H9 (cell line): Measurements from ENCODE around the gene CHSY1. TPM values are rescaled to one million over a fixed set of nuclear protein-coding genes. Genes with fewer than 3 reads are reported as not detected.

ENCODE experiments used
- DNase-seq: peaks from one replicate; pipeline ENCODE4 v3.0.0-alpha.2; 2017
- H2AFZ ChIP-seq: one replicate; pipeline ENCODE4 v1.6.1; 2013; ENCODE audit warnings: mild to moderate bottlenecking, low read length, control low read depth, moderate library complexity
- H2AK5ac ChIP-seq: 2 replicates; pipeline ENCODE4 v1.6.1; 2013; ENCODE audit warnings: low read length, control low read depth, mixed read lengths; ENCODE audit not compliant: insufficient read length
- H2BK120ac ChIP-seq: one replicate; pipeline ENCODE4 v1.6.1; 2013; ENCODE audit warnings: low read depth, mild to moderate bottlenecking, low read length, control low read depth, inconsistent platforms; ENCODE audit not compliant: poor library complexity, severe bottlenecking
- H2BK12ac ChIP-seq: 2 replicates; pipeline ENCODE4 v1.6.1; 2013; ENCODE audit warnings: low read length, control low read depth, mixed read lengths, low read depth; ENCODE audit not compliant: insufficient read length
- H2BK15ac ChIP-seq: 2 replicates; pipeline ENCODE4 v1.6.1; 2013; ENCODE audit warnings: low read depth, low read length, control low read depth
- H2BK20ac ChIP-seq: one replicate; pipeline ENCODE4 v1.6.1; 2013; ENCODE audit warnings: low read depth, mild to moderate bottlenecking, low read length, control low read depth, inconsistent platforms; ENCODE audit not compliant: poor library complexity, severe bottlenecking
- H2BK5ac ChIP-seq: 2 replicates; pipeline ENCODE4 v1.6.1; 2013; ENCODE audit warnings: low read length, control low read depth, mixed read lengths; ENCODE audit not compliant: insufficient read length
- H3K14ac ChIP-seq: 2 replicates; pipeline ENCODE4 v1.6.1; 2013; ENCODE audit warnings: low read length, control low read depth; ENCODE audit not compliant: insufficient read depth
- H3K18ac ChIP-seq: 2 replicates; pipeline ENCODE4 v1.6.1; 2013; ENCODE audit warnings: low read depth, mild to moderate bottlenecking, mixed read lengths, low read length, control low read depth; ENCODE audit not compliant: insufficient read length
- H3K23ac ChIP-seq: 2 replicates; pipeline ENCODE4 v1.6.1; 2013; ENCODE audit warnings: low read length, control low read depth, mixed read lengths, low read depth; ENCODE audit not compliant: insufficient read length
- H3K23me2 ChIP-seq: 2 replicates; pipeline ENCODE4 v1.6.1; 2013; ENCODE audit warnings: low read depth, mild to moderate bottlenecking, mixed read lengths, low read length, control low read depth; ENCODE audit not compliant: insufficient read length, poor library complexity, severe bottlenecking
- H3K27ac ChIP-seq: 2 replicates; pipeline ENCODE4 v1.5.1; 2013; ENCODE audit warnings: low read length, control low read depth, mixed read lengths, low read depth; ENCODE audit not compliant: insufficient read length
- H3K27me3 ChIP-seq: 2 replicates; pipeline ENCODE4 v1.6.1; 2013; ENCODE audit warnings: low read length, control low read depth, inconsistent platforms; ENCODE audit not compliant: insufficient read depth
- H3K4ac ChIP-seq: 2 replicates; pipeline ENCODE4 v1.6.1; 2013; ENCODE audit warnings: low read depth, mild to moderate bottlenecking, control low read depth, inconsistent platforms, low read length, moderate library complexity
- H3K4me1 ChIP-seq: 2 replicates; pipeline ENCODE4 v1.6.1; 2013; ENCODE audit warnings: low read length, control low read depth, inconsistent platforms; ENCODE audit not compliant: insufficient read depth
- H3K4me2 ChIP-seq: 2 replicates; pipeline ENCODE4 v1.6.1; 2013; ENCODE audit warnings: low read length, control low read depth, mixed read lengths; ENCODE audit not compliant: insufficient read length, insufficient read depth
- H3K56ac ChIP-seq: 2 replicates; pipeline ENCODE4 v1.6.1; 2013; ENCODE audit warnings: low read depth, mild to moderate bottlenecking, mixed read lengths, low read length, control low read depth; ENCODE audit not compliant: insufficient read length
- H3K79me1 ChIP-seq: 2 replicates; pipeline ENCODE4 v1.6.1; 2013; ENCODE audit warnings: low read depth, mild to moderate bottlenecking, moderate library complexity, low read length, control low read depth, inconsistent platforms; ENCODE audit not compliant: insufficient read depth, poor library complexity, severe bottlenecking
- H3K79me2 ChIP-seq: 2 replicates; pipeline ENCODE4 v1.6.1; 2013; ENCODE audit warnings: low read length, control low read depth, inconsistent platforms; ENCODE audit not compliant: insufficient read depth
- H3K9ac ChIP-seq: 2 replicates; pipeline ENCODE4 v1.6.1; 2013; ENCODE audit warnings: low read length, control low read depth, mixed read lengths; ENCODE audit not compliant: insufficient read length; ENCODE audit errors: extremely low read depth
- H3K9me3 ChIP-seq: one replicate; pipeline ENCODE4 v1.6.1; 2013; ENCODE audit warnings: low read depth, low read length, inconsistent platforms; ENCODE audit not compliant: control insufficient read depth
- H3T11ph ChIP-seq: one replicate; pipeline ENCODE4 v1.6.1; 2013; ENCODE audit warnings: mild to moderate bottlenecking, low read length, control low read depth, inconsistent platforms
- H4K20me1 ChIP-seq: one replicate; pipeline ENCODE4 v1.6.1; 2013; ENCODE audit not compliant: control insufficient read depth, insufficient read length, insufficient read depth
- H4K5ac ChIP-seq: 2 replicates; pipeline ENCODE4 v1.6.1; 2013; ENCODE audit warnings: low read depth, mild to moderate bottlenecking, mixed read lengths, low read length, control low read depth; ENCODE audit not compliant: insufficient read length
- H4K8ac ChIP-seq: replicated peaks from 2 replicates; pipeline ENCODE4 v1.6.1; 2013; ENCODE audit warnings: low read length, control low read depth, mixed read lengths, low read depth; ENCODE audit not compliant: insufficient read length
- H4K91ac ChIP-seq: 2 replicates; pipeline ENCODE4 v1.6.1; 2013; ENCODE audit warnings: low read depth, mild to moderate bottlenecking, moderate library complexity, mixed read lengths, low read length, control low read depth; ENCODE audit not compliant: insufficient read length
- H3K27ac Mint-ChIP-seq, 3 experiments: 2 replicates in 2 of 3; 3 replicates in 1 of 3; pipeline ENCODE4 v1.8.0; 2020 to 2021; ENCODE audit warnings: mixed read lengths in 3 of 3, mild to moderate bottlenecking in 1 of 3, moderate library complexity in 1 of 3
- H3K27me3 Mint-ChIP-seq: 2 replicates; pipeline ENCODE4 v1.8.0; 2021; ENCODE audit warnings: low read depth, mild to moderate bottlenecking, moderate library complexity, mixed read lengths
- H3K36me3 Mint-ChIP-seq, 3 experiments: 2 replicates in 2 of 3; 3 replicates in 1 of 3; pipeline ENCODE4 v1.8.0; 2020 to 2021; ENCODE audit warnings: low read depth in 3 of 3, mixed read lengths in 3 of 3; ENCODE audit not compliant: insufficient read depth in 1 of 3
- H3K4me1 Mint-ChIP-seq, 2 experiments: 2 replicates each; pipeline ENCODE4 v1.8.0; 2020; ENCODE audit warnings: mixed read lengths in 2 of 2
- H3K4me3 Mint-ChIP-seq, 2 experiments: 2 replicates in 1 of 2; 3 replicates in 1 of 2; pipeline ENCODE4 v1.8.0; 2020 to 2021; ENCODE audit warnings: mild to moderate bottlenecking in 2 of 2, mixed read lengths in 2 of 2, moderate library complexity in 1 of 2
- H3K9me3 Mint-ChIP-seq, 2 experiments: 2 replicates in 1 of 2; 3 replicates in 1 of 2; pipeline ENCODE4 v1.8.0; 2020; ENCODE audit warnings: mild to moderate bottlenecking in 2 of 2, mixed read lengths in 2 of 2, moderate library complexity in 1 of 2
- WGBS: extraction: QIAGEN DNeasy Blood & Tissue Kit; methylation state at CpG from one replicate; pipeline ENCODE4 v1.1.7; 2013; ENCODE audit warnings: missing lambda C conversion rate, low lambda C conversion rate, mixed read lengths; ENCODE audit not compliant: insufficient read length; ENCODE audit errors: extremely low coverage; 5-methylcytosine and 5-hydroxymethylcytosine counted together
- total RNA-seq: library from RNA; stranded (reverse); gene quantifications from 2 replicates; pipeline ENCODE4 v1.2.1, GENCODE V29; 2021
- TF ChIP-seq, protein P1 (sequence below): fragments of 200-600 bp; sonication (generic); conservative IDR thresholded peaks from 3 replicates; pipeline ENCODE4 v1.8.0; 2021; ENCODE audit warnings: antibody characterized with exemption, mild to moderate bottlenecking

CHSY1 gene
- total RNA-seq, 1 experiment from 2014 or later, result 68.3 TPM

DNA sequence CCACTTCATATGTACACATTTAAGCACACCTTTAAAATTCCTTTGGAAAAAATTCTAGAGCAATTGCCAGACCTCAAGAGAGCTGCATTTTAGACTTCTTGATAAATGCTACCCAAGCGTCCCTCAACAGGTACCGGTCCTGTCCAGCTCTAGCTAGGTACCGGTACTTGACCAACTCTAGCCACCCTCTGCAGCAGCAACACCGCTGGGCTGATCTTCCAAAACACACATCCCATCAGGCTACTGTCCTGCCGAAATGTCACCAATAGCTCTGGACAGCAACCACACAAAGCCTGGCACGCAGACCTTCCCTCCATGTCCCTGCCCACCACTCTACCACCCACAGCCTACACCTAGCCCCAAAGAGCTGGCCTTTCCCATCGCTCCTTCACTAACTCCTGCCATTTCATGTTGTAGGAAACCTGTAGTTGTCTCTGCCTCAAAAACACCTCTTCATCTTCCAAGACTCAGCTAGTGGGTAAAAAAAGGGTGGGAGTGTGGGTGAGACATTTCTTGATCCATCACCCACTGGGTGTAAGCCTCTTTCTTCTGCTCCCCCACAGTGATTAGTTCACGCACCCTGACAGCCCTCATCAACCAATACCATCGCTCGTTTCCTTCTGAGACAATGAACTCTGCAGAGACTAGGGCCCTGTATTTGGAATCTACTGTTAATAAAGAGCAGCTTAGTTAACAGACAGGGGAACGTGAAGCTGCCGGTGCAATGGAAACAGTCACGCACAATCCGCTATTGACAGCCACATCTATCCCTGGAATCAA lies 6.8 kb downstream of the CHSY1 start:
- H3K4me3 Mint-ChIP-seq, result no peak overlapping the region
- Histone ChIP-seq H4K8ac (no peak overlapping the region), H3K27me3 (no peaks in the 10 kb centered on the region), H2BK120ac (no peak overlapping the region), H3K4me1 (peaks cover 11% of the 10 kb centered on the region), H2BK12ac (no peak overlapping the region), H3K4ac (no peak overlapping the region), H2BK5ac (no peak overlapping the region), H3K18ac (no peak overlapping the region), H3K79me1 (peaks cover 6% of the 10 kb centered on the region), H3K9ac (no peak overlapping the region), H4K20me1 (peaks cover 5% of the 10 kb centered on the region), H3K23me2 (no peaks in the 10 kb centered on the region), H3K27ac (no peak overlapping the region), H4K91ac (no peak overlapping the region), H2BK20ac (no peak overlapping the region), H3K56ac (no peak overlapping the region), H2AK5ac (no peak overlapping the region), H3K79me2 (peaks cover 77% of the 10 kb centered on the region), H3K9me3 (no peaks in the 10 kb centered on the region), H2BK15ac (no peak overlapping the region), H3T11ph (no peak overlapping the region), H3K4me2 (no peak overlapping the region), H3K14ac (no peak overlapping the region), H2AFZ (no peak overlapping the region), H3K23ac (no peak overlapping the region), H4K5ac (no peak overlapping the region)
- no CpG with 5 or more reads among the region's 14 CpGs for WGBS
- H3K4me1 Mint-ChIP-seq, result peaks cover 58 to 69% of the 10 kb centered on the region in 2 experiments
- H3K27ac Mint-ChIP-seq, result peak overlapping the region in 1 of 3 experiments; percentile 8; a peak in 1 of 7 replicates
- TF ChIP-seq, protein P1, sequence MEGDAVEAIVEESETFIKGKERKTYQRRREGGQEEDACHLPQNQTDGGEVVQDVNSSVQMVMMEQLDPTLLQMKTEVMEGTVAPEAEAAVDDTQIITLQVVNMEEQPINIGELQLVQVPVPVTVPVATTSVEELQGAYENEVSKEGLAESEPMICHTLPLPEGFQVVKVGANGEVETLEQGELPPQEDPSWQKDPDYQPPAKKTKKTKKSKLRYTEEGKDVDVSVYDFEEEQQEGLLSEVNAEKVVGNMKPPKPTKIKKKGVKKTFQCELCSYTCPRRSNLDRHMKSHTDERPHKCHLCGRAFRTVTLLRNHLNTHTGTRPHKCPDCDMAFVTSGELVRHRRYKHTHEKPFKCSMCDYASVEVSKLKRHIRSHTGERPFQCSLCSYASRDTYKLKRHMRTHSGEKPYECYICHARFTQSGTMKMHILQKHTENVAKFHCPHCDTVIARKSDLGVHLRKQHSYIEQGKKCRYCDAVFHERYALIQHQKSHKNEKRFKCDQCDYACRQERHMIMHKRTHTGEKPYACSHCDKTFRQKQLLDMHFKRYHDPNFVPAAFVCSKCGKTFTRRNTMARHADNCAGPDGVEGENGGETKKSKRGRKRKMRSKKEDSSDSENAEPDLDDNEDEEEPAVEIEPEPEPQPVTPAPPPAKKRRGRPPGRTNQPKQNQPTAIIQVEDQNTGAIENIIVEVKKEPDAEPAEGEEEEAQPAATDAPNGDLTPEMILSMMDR, result no peak
- H3K36me3 Mint-ChIP-seq, result peaks cover 4 to 14% (median 8%) of the 10 kb centered on the region in 3 experiments; a peak in 6 of 7 replicates
- DNase-seq, result no peak
- no peaks in the 10 kb centered on the region for H3K9me3 Mint-ChIP-seq
- H3K27me3 Mint-ChIP-seq, result no peaks in the 10 kb centered on the region
